NCI-H526 (cell line): ENCODE results near the gene LRPPRC.
A peak's percentile ranks its signal among the peaks of the same experiment; 100 is the strongest.

ENCODE experiments used
- DNase-seq, 2 experiments: peaks; one replicate each; lab custom pipeline; 2025; lab: John Stamatoyannopoulos, UW

The LRPPRC gene

DNA sequence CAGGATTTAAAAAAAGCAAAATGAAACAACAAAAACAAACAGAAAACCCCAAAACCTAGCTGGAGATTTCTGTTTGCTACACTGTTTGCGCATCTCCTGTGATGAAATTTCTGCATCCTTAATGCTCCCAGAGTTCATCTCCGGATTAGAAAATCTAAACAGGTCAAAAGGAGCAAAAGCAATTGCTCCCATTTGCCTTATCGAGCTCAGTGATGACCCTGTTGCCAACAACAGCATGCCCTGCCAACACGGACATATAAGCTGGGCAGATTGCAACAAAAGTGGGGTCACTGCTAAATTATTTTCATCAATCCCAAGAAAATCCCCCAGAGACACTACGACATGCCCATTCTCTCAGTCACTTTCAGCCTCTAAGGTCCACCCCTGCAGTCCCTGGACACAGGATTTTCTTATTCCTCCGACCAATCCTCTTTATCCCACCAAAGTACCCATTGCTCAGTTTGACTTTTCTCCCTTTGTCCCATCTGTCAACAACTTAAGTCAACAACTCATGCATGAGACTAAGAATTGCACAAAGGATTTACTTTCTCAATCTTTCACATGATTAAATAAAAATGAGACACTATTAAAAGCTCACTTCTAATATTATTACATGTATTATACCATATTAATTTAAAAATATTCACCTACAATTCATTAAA, 89.2 kb downstream of the LRPPRC start:
- no peak for DNase-seq

- DNase-seq: no peak
Measured at GRCh38 chr2:43905871-43906270, 89.9 kb downstream of the LRPPRC start.

- DNase-seq: no peak
Measured at GRCh38 chr2:43905371-43905803, 90.4 kb downstream of the LRPPRC start.

DNA sequence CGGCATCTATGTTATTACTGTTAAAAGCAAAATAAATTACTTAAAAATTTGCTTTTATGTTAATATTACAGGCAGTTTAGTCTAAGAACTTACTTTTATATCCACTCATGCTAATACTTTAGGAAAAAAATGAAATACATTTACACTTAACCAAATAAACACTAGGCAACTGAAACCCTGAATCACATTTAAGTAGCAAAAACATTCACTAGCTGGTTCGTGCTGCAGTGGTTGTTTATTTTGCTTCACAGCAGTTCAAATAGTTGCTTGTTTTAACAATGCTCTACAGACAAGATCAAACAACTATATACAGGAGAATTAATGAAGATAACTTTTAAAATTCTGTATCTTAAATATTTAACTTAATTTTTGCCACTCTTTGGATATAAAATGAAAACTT, 96.2 kb downstream of the LRPPRC start:
- DNase-seq: no peak

DNA sequence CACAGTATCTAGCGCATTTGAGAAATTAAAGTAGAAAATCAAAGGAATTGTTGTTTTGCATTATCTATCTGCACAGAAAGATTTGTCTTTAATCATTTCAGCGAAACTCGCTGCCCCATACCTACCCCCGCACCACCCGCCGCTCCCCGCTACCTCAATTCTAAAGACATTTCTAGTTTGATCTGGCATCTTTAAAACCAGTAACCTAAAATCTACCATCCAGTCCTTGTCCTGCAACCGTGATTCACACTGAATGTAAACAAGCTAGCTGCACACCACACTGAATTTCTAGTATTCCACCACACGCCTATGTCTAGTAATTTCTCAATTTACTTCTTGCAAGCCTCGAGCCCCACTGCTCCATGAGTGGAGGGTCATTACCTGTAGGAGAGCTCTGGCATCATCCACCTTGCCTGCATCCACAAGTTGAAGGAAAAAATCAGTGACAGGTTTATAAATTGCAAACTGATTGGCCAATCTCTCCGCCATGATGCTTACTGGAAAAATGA, 96.9 kb downstream of the LRPPRC start:
- no peak for DNase-seq

DNA sequence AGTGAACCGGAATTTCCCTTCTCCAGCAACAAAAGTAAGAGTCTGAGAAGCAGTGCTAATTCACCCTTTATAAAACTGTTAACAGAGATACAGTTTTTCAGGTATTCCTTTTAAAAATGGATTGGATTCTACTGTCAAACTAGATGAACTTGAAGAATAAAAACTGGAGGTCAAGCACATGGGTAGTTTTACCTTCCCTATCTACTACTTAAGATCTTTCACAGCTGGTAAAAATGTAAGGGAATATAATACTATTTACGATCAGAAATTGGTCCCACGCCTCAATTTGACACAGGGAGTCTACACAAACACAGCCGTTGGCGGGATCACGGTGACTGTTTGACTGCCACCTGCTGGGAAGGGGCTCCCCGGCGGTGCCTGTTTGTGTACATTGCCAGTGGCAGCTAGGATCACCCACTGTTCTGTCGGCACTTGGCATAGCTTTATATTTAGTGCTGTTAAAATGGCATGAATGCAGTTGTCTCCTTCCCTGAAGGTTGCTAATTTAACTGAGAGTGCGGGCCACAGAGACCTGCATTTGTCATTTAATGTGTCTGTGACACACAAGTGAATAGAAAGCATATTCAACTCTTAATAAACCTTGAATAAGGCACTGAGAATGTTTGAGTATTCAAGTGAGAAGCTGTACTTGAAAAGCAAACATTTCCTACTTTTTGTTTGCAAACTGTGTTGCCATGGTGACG, 97.5 kb downstream of the LRPPRC start:
- DNase-seq: peak in 1 of 2 experiments; percentile 12

DNA sequence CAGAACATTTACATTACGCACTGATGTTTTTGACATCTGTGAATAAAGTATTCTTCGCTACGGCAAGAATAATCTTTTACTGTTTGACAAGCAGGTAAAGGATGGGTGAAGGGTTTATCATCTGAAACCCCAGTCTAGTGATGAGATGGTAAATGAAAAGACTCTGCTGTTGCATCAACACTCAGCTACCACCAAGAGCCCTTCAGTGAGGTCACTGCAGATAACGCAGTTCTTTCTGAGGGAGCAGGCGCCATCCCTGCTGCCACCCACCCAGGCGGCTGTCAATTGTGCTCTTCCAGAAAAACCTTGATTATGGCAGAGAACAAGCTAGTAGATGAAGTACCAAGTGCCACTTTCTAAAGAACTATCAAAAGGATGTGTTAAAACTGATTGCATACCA, 98.3 kb downstream of the LRPPRC start:
- DNase-seq: no peak

GRCh38 chr2:43896906-43897305, 98.9 kb downstream of the LRPPRC start:
- no peak for DNase-seq

DNA sequence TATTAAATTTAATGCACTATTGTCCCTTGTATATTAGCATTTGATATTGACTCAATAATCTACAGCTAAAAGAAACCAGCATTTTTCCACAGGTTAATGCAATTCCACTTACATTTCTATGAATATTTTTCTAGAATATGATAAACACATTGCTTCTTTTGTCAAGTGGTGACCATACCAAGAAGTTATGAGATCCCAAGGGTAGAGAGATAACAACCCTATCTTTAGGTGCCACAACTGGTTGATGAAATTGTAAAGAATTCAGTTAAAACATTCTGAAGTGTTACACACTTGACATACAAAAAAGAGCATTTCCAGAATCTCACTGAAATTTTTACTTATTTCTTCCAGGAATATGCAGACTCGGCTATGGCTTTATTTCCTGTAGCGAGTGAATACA, 101.0 kb downstream of the LRPPRC start:
- no peak for DNase-seq

DNA sequence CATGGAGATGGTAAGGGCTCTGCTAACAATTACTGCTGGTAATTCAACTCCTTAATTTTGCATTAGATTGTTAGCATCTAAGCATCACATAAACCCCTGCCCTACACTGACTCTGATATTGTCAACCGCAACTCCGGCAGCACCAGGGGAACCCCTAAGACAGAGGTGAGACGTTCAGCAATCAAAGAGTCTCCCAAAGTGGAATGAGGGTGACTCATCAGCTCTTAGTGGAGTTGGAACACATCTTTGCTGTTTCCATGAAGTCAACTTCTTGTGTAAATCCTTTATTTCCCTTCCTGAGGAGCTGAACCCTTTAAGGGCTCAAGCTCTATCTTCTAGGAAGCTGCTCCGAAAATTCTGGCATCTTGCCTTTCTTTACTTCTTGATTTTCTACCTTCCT, 104.9 kb downstream of the LRPPRC start:
- DNase-seq: no peak

DNA sequence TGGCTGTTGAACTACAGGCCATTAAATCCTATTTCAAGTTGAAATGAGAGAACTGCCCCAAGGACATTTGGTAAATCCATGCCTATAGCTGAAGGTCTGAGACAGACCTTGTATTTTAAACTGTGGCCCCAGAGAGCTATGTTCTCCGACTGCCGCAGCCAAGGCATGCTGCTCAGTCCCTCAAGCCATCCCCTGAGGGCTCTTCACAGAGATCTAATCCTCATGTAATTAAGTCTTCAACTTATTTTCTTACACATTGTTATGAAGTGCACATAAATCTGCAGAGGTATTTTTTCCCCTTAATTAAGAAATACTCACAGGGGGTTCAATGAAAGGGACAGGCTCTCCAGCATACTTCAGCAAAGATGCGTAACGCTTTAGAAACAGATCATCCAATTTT, 106.4 kb downstream of the LRPPRC start:
- DNase-seq: no peak

GRCh38 chr2:43887176-43887575, 108.6 kb downstream of the LRPPRC start:
- DNase-seq: no peak

DNA sequence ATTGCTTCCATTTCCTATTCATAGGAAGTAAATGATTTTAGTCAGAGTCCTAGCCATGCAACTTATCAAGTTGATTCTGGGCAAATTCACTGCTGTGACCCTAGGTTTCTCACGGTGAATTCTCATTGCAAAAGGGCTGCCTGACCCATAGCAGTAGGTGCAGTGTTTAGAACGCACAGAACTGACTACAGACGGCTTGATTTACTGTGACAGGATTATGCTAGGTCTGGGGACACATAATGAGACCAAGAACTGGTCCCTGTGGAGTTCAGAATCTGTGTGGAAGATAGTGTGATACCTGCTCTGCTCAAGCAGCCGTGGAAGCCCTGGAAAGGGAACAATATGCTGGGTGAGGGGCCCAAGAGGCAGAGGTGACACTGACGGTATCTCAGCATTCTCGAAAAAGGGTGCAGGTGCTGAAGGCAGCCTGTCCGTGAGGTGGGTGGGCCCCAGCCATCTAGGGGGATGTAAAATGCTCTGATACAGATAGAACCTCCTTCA, 110.6 kb downstream of the LRPPRC start:
- DNase-seq: no peak

GRCh38 chr2:43884689-43885088, 111.1 kb downstream of the LRPPRC start:
- DNase-seq: no peak

GRCh38 chr2:43882312-43882711, 113.5 kb downstream of the LRPPRC start:
- DNase-seq: no peak

- DNase-seq: no peak
Measured at GRCh38 chr2:43880952-43881351, 114.8 kb downstream of the LRPPRC start.

DNA sequence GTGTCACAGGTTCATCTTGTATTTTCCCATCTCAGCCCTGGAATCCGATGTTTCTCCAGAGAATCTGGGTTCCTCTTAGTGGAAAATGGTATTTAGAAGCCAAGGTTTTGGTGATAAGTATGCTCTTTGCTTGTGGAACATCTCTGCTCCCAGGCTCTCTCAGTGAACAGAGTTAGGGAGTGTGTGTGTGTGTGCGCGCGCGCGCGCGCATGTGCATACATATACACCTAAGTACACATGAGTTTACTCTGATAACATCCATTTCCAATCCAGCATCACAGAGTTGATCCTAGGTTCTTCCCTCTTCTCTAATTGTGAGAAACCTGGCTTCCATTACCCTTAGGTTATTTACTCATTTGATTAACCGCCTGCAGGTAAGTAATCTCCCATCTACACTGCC, 115.3 kb downstream of the LRPPRC start:
- no peak for DNase-seq

GRCh38 chr2:43879261-43879660, 116.5 kb downstream of the LRPPRC start:
- DNase-seq: no peak

GRCh38 chr2:43877782-43878464, 117.9 kb downstream of the LRPPRC start:
- DNase-seq: peak; percentile 62 to 77

GRCh38 chr2:43874776-43875451, 120.9 kb downstream of the LRPPRC start:
- no peak for DNase-seq

DNA sequence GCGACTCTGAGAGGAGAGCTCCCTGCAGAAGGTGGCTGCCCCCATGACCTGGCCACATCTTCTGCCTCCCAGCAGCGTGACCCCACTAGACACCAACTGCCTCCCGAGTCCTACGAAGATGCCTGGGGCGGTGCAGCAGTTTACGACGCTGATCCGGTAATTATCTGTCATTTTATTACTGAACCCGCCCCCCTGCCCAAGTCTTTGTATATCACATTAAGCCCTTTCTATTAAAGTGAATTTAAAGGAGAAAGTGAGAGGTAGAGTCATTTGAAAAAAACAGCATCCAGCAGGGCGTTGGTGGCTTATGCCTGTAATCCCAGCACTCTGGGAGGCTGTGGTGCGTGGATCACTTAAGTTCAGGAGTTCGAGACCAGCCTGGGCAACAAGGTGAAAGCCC, 123.6 kb downstream of the LRPPRC start:
- DNase-seq: no peak

- DNase-seq: no peak
Measured at GRCh38 chr2:43855292-43855691, 140.5 kb downstream of the LRPPRC start.
